H1 (cell line): ENCODE results near the gene IRGQ. TPM values are rescaled to one million over a fixed set of nuclear protein-coding genes. Genes with fewer than 3 reads are reported as not detected.

Experiments
- CTCF ChIA-PET: fragments of 300-600 bp; sonication (Branson Sonifier 250); formaldehyde crosslinking; loops from one replicate; lab custom pipeline; 2021; ENCODE audit not compliant: partially characterized antibody; lab: Charles Lee
- POLR2A ChIA-PET: fragments of 300-600 bp; sonication (Branson Sonifier 250); formaldehyde crosslinking; loops from one replicate; lab custom pipeline; 2021; ENCODE audit warnings: inconsistent platforms; ENCODE audit not compliant: partially characterized antibody; lab: Charles Lee
- DNase-seq, 2 experiments: peaks; one replicate each; pipeline versions ENCODE4 v3.0.0 to v3.0.0-alpha.2; 2010 to 2022; ENCODE audit warnings: low spot score in 2 of 2, low read depth in 1 of 2, mixed read lengths in 1 of 2
- FAIRE-seq: peaks from 2 replicates; lab custom pipeline; 2011; peaks lifted over from hg19 to GRCh38; lab: Jason Lieb, UNC
- H2AFZ ChIP-seq: 2 replicates; pipeline ENCODE4 v1.8.1; 2012; ENCODE audit warnings: low read length, inconsistent platforms
- H2AK5ac ChIP-seq: 2 replicates; pipeline ENCODE4 v1.6.1; 2013; ENCODE audit warnings: low read depth, low read length
- H2BK120ac ChIP-seq: replicated peaks from 2 replicates; pipeline ENCODE3; 2013; ENCODE audit warnings: low read depth, low read length, inconsistent platforms
- H2BK12ac ChIP-seq: 2 replicates; pipeline ENCODE4 v1.6.1; 2013; ENCODE audit warnings: low read depth, low read length
- H2BK15ac ChIP-seq: 2 replicates; pipeline ENCODE4 v1.6.1; 2013; ENCODE audit warnings: low read length
- H2BK20ac ChIP-seq: 2 replicates; pipeline ENCODE4 v1.6.1; 2013; ENCODE audit warnings: low read length
- H2BK5ac ChIP-seq: 2 replicates; pipeline ENCODE4 v1.6.1; 2013; ENCODE audit warnings: low read depth, low read length
- H3K14ac ChIP-seq: 2 replicates; pipeline ENCODE4 v1.6.1; 2013; ENCODE audit warnings: inconsistent platforms; ENCODE audit not compliant: insufficient read length
- H3K18ac ChIP-seq: 2 replicates; pipeline ENCODE4 v1.6.1; 2013; ENCODE audit warnings: low read length; ENCODE audit errors: extremely low read depth
- H3K23ac ChIP-seq: 2 replicates; pipeline ENCODE4 v1.6.1; 2013; ENCODE audit warnings: inconsistent platforms; ENCODE audit not compliant: insufficient read length
- H3K23me2 ChIP-seq: 2 replicates; pipeline ENCODE4 v1.6.1; 2013; ENCODE audit warnings: low read depth, low read length
- H3K27ac ChIP-seq: 2 replicates; pipeline ENCODE4 v1.6.1; 2011; ENCODE audit warnings: low read depth, low read length, inconsistent platforms
- H3K27me3 ChIP-seq, 4 experiments: replicated peaks in 1 of 4; 1 replicate in 1 of 4; 2 replicates in 3 of 4; pipeline versions ENCODE4 v1.6.1 to v1.8.1; 2011 to 2013; ENCODE audit warnings: low read length in 3 of 4, mild to moderate bottlenecking in 3 of 4, inconsistent platforms in 2 of 4, mixed read lengths in 2 of 4, moderate library complexity in 1 of 4; ENCODE audit not compliant: control insufficient read depth in 3 of 4, insufficient read depth in 3 of 4; ENCODE audit errors: extremely low read depth in 1 of 4
- H3K36me3 ChIP-seq, 4 experiments: 2 replicates each; pipeline versions ENCODE4 v1.6.1 to v1.8.1; 2011 to 2013; ENCODE audit warnings: mild to moderate bottlenecking in 4 of 4, low read length in 3 of 4, moderate library complexity in 2 of 4, control low read depth in 1 of 4, inconsistent platforms in 1 of 4; ENCODE audit not compliant: insufficient read depth in 4 of 4, control insufficient read depth in 2 of 4
- H3K4ac ChIP-seq: replicated peaks from 2 replicates; pipeline ENCODE3; 2013; ENCODE audit warnings: low read length, low read depth, mixed read lengths, inconsistent platforms; ENCODE audit not compliant: insufficient read length
- H3K4me1 ChIP-seq, 4 experiments: replicated peaks in 1 of 4; 1 replicate in 1 of 4; 2 replicates in 3 of 4; pipeline versions ENCODE4 v1.6.1 to v1.8.1; 2011 to 2013; ENCODE audit warnings: low read length in 3 of 4, inconsistent platforms in 2 of 4, mixed read lengths in 1 of 4; ENCODE audit not compliant: insufficient read depth in 4 of 4, control insufficient read depth in 3 of 4
- H3K4me2 ChIP-seq, 2 experiments: 2 replicates each; pipeline versions ENCODE4 v1.6.1 to v1.8.1; 2011 to 2013; ENCODE audit warnings: low read depth in 2 of 2, low read length in 2 of 2, control low read depth in 1 of 2, inconsistent platforms in 1 of 2, mild to moderate bottlenecking in 1 of 2; ENCODE audit not compliant: insufficient read depth in 1 of 2
- H3K4me3 ChIP-seq, 4 experiments: fragments of 200-600, 300-600 bp in 1 of 4; sonication (generic), shearing (Covaris generic), sonication (Bioruptor Twin) in 1 of 4; 2 replicates each; pipeline versions ENCODE4 v1.5.1 to v1.8.1; 2011 to 2016; ENCODE audit warnings: low read length in 4 of 4, low read depth in 3 of 4, control low read depth in 2 of 4, inconsistent platforms in 2 of 4, mild to moderate bottlenecking in 2 of 4, mixed read lengths in 1 of 4, moderate library complexity in 1 of 4; ENCODE audit not compliant: insufficient read depth in 2 of 4; ENCODE audit errors: extremely low read depth in 1 of 4
- H3K56ac ChIP-seq: replicated peaks from 2 replicates; pipeline ENCODE3; 2013; ENCODE audit warnings: low read depth, mild to moderate bottlenecking, mixed read lengths, low read length, inconsistent platforms; ENCODE audit not compliant: insufficient read length
- H3K79me1 ChIP-seq: 2 replicates; pipeline ENCODE4 v1.6.1; 2013; ENCODE audit warnings: low read depth, low read length, control low read depth
- H3K79me2 ChIP-seq, 2 experiments: 2 replicates each; pipeline versions ENCODE4 v1.6.1 to v1.8.1; 2012 to 2013; ENCODE audit warnings: low read length in 2 of 2, mild to moderate bottlenecking in 2 of 2, inconsistent platforms in 1 of 2; ENCODE audit not compliant: insufficient read depth in 2 of 2, control insufficient read depth in 1 of 2
- H3K9ac ChIP-seq, 4 experiments: replicated peaks in 1 of 4; 1 replicate in 1 of 4; 2 replicates in 3 of 4; pipeline versions ENCODE4 v1.6.1 to v1.8.1; 2011 to 2013; ENCODE audit warnings: low read depth in 3 of 4, low read length in 3 of 4, control low read depth in 2 of 4, mild to moderate bottlenecking in 2 of 4, moderate library complexity in 2 of 4, inconsistent platforms in 1 of 4; ENCODE audit errors: extremely low read depth in 1 of 4
- H3K9me3 ChIP-seq, 2 experiments: 2 replicates each; pipeline versions ENCODE4 v1.6.1 to v1.8.1; 2012 to 2013; ENCODE audit warnings: mild to moderate bottlenecking in 2 of 2, moderate library complexity in 2 of 2, control low read depth in 1 of 2, inconsistent platforms in 1 of 2, low read depth in 1 of 2, low read length in 1 of 2, mixed read lengths in 1 of 2; ENCODE audit not compliant: insufficient read depth in 2 of 2
- H4K20me1 ChIP-seq, 2 experiments: replicated peaks in 1 of 2; 2 replicates each; pipeline versions ENCODE3 to v1.8.1; 2011 to 2013; ENCODE audit warnings: inconsistent platforms in 2 of 2, low read length in 2 of 2, mild to moderate bottlenecking in 1 of 2; ENCODE audit not compliant: insufficient read depth in 2 of 2, control insufficient read depth in 1 of 2
- H4K5ac ChIP-seq: 2 replicates; pipeline ENCODE4 v1.6.1; 2013; ENCODE audit warnings: low read length, low read depth, mixed read lengths, inconsistent platforms; ENCODE audit not compliant: insufficient read length
- H4K8ac ChIP-seq: 2 replicates; pipeline ENCODE4 v1.8.0; 2013; ENCODE audit warnings: mild to moderate bottlenecking, moderate library complexity, low read length, inconsistent platforms; ENCODE audit not compliant: insufficient read depth; ENCODE audit errors: extremely low read depth
- H4K91ac ChIP-seq: replicated peaks from 2 replicates; pipeline ENCODE3; 2013; ENCODE audit warnings: low read length, mixed read lengths, inconsistent platforms; ENCODE audit not compliant: insufficient read length
- CREB1 ChIP-seq: IDR thresholded peaks from 2 replicates; pipeline ENCODE4 v1.6.1; 2012; ENCODE audit warnings: inconsistent platforms
- EGR1 ChIP-seq: IDR thresholded peaks from 2 replicates; pipeline ENCODE4 v1.6.1; 2011; ENCODE audit warnings: low read depth, low read length, borderline replicate concordance
- KDM4A ChIP-seq: IDR thresholded peaks from one replicate; pipeline ENCODE4 v1.7.1; 2012; ENCODE audit warnings: low read depth, mild to moderate bottlenecking, moderate library complexity, low read length, inconsistent platforms; ENCODE audit not compliant: severe bottlenecking
- NRF1 ChIP-seq: IDR thresholded peaks from 2 replicates; pipeline ENCODE4 v1.6.1; 2011; ENCODE audit warnings: mild to moderate bottlenecking, low read depth, low read length, improper control_type of control experiment
- POLR2A ChIP-seq, 2 experiments: IDR thresholded peaks; 1 replicate in 1 of 2; 2 replicates in 1 of 2; pipeline ENCODE4 v1.6.1; 2011; ENCODE audit warnings: low read depth in 2 of 2, low read length in 2 of 2, mild to moderate bottlenecking in 2 of 2; ENCODE audit errors: control extremely low read depth in 1 of 2
- SAP30 ChIP-seq: fragments of 300-600 bp; sonication (generic); IDR thresholded peaks from 2 replicates; pipeline ENCODE4 v1.7.1; 2012; ENCODE audit warnings: low read length, moderate library complexity, mild to moderate bottlenecking, inconsistent platforms; ENCODE audit not compliant: insufficient read depth, insufficient replicate concordance
- SP4 ChIP-seq: IDR thresholded peaks from 2 replicates; pipeline ENCODE4 v1.6.1; 2012; ENCODE audit warnings: low read length, inconsistent platforms
- TAF7 ChIP-seq: optimal IDR thresholded peaks from 2 replicates; pipeline ENCODE3; 2011; ENCODE audit warnings: low read depth, mild to moderate bottlenecking, inconsistent platforms, low read length, moderate library complexity, borderline replicate concordance
- WGBS, 2 experiments: shearing (Covaris generic) in 1 of 2; methylation state at CpG; one replicate each; pipeline versions ENCODE4 v1.1.6 to v1.1.7; 2013 to 2015; ENCODE audit warnings: low lambda C conversion rate in 2 of 2, mixed read lengths in 2 of 2, inconsistent platforms in 1 of 2, low coverage in 1 of 2, missing lambda C conversion rate in 1 of 2; ENCODE audit not compliant: insufficient replicate concordance in 2 of 2, insufficient coverage in 1 of 2, insufficient read length in 1 of 2; ENCODE audit errors: extremely low coverage in 1 of 2, missing lambda C conversion rate in 1 of 2; 5-methylcytosine and 5-hydroxymethylcytosine counted together
- polyA plus RNA-seq, 7 experiments: library from polyadenylated mRNA; depleted of rRNA in 3 of 7; stranded (reverse) in 5 of 7; unstranded in 2 of 7; fragments of >200 nt in 5 of 7; fragments of 200-250 nt in 2 of 7; gene quantifications; 1 replicate in 5 of 7; 2 replicates in 1 of 7; 4 replicates in 1 of 7; pipeline versions ENCODE4 v1.2.1 to v1.2.3, GENCODE V29; 2011 to 2013; ENCODE audit warnings: missing spikeins in 2 of 7, mixed read lengths in 2 of 7
- total RNA-seq: library from RNA; stranded (reverse); fragmentation: NEBNext Ultra II Directional; extraction: Animal tissue kit (Norgen Biotek cat#: 25700); gene quantifications from 2 replicates; pipeline ENCODE4 v1.2.1, GENCODE V29; 2021
- TF ChIP-seq, protein P1 (sequence below): IDR thresholded peaks from 2 replicates; pipeline ENCODE4 v1.6.1; 2012; ENCODE audit warnings: inconsistent platforms

Gene IRGQ
- total and polyA plus RNA-seq, 2 of the 8 experiments (the other 6 are each of a cell fraction or from before 2014, with no cell fraction given), result 16.0 to 42.9 TPM

DNA sequence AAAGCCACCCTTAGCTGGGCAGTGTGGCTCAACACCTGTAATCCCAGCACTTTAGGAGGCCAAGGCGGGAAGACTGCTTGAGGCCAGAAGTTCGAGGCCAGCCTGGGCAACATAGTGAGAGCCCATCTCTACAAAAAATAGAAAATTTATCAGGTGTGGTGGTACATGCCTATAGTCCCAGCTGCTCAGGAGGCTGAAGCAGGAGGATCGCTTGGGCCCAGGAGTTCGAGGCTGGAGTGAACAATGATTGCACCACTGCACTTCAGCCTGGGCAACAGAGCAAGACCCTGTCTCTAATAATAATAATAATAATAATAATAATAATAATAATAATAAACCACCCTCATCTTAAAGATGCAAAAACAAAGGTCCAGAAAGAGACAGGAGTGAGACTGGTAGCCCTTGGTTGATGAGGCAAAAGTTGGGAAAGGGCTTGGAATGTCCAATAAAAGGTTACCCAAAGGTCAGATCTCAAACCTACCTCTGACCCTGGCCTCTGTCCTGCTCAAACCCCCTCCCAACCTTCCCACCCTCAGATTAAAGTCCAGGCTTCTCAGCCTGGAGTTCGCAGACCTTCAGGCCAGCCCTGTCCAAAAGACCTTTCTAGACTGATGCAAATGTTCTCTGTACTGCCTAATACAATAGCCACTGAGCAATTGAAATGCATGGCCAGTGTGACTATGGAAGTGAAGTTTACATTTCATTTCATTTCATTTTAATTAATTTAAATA, 53.8 kb downstream of the IRGQ start:
- no peak overlapping the region for H3K4ac ChIP-seq
- ChIA-PET POLR2A (interaction anchor here (0.8 to 1.2 kb wide), 2 partner anchors 20 to 55 kb away, joined by 3 to 4 read pairs; no protein-coding TSS in a partner anchor), CTCF (interaction anchor here (8.0 kb wide), 1 partner anchor 13 kb away, joined by 62 read pairs; no protein-coding TSS in a partner anchor)
- H4K20me1 ChIP-seq, result no peaks in the 10 kb centered on the region
- H3K9me3 ChIP-seq, result peaks cover 0 to 7% of the 10 kb centered on the region in 2 experiments; a peak in 1 of 4 replicates
- no peak overlapping the region for H2BK15ac ChIP-seq
- no peak overlapping the region for H3K27ac ChIP-seq
- H3K14ac ChIP-seq, result no peak overlapping the region
- TF ChIP-seq SP4, result no peak
- no peak for TF ChIP-seq CREB1
- TF ChIP-seq, protein P1, sequence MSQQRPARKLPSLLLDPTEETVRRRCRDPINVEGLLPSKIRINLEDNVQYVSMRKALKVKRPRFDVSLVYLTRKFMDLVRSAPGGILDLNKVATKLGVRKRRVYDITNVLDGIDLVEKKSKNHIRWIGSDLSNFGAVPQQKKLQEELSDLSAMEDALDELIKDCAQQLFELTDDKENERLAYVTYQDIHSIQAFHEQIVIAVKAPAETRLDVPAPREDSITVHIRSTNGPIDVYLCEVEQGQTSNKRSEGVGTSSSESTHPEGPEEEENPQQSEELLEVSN, result no peak
- TF ChIP-seq KDM4A, result no peak
- TF ChIP-seq POLR2A (IDR thresholded peaks at IDR 0.05; ENCODE audit: control extremely low read depth in 1 of 2, low read depth in 2 of 2, low read length in 2 of 2), result no peak
- no peak for TF ChIP-seq SAP30
- no peak for TF ChIP-seq EGR1
- TF ChIP-seq TAF7, result no peak
- TF ChIP-seq NRF1, result no peak
- H3K18ac ChIP-seq, result no peak overlapping the region
- H2BK12ac ChIP-seq, result no peak overlapping the region
- H3K36me3 ChIP-seq, result peaks cover 10 to 61% (median 37%) of the 10 kb centered on the region in 4 experiments; a peak in 7 of 8 replicates
- no peak overlapping the region for H3K4me3 ChIP-seq
- H3K4me1 ChIP-seq, result no peaks in the 10 kb centered on the region
- H2AFZ ChIP-seq, result no peak overlapping the region
- no peaks in the 10 kb centered on the region; a peak in 1 of 7 replicates for H3K27me3 ChIP-seq
- no peak for DNase-seq
- no peak overlapping the region for H4K91ac ChIP-seq
- no peak overlapping the region for H2BK5ac ChIP-seq
- H2AK5ac ChIP-seq, result no peak overlapping the region
- H3K79me2 ChIP-seq, result no peaks in the 10 kb centered on the region
- no peak for FAIRE-seq
- H3K23ac ChIP-seq, result no peak overlapping the region
- no peak overlapping the region for H4K8ac ChIP-seq
- H3K79me1 ChIP-seq, result no peaks in the 10 kb centered on the region
- no peak overlapping the region for H4K5ac ChIP-seq
- H2BK20ac ChIP-seq, result no peak overlapping the region
- H2BK120ac ChIP-seq, result no peak overlapping the region
- H3K56ac ChIP-seq, result no peak overlapping the region
- H3K23me2 ChIP-seq, result no peaks in the 10 kb centered on the region
- H3K9ac ChIP-seq, result no peak overlapping the region
- 89% methylated on average over 5 of the region's 5 CpGs; no CpG with 5 or more reads in 1 of the 2 experiments for whole genome bisulfite sequencing, 2 experiments
- no peak overlapping the region for H3K4me2 ChIP-seq
